Renal pelvis (tissue), 4 donors: Measurements from ENCODE around the gene KCNH3. TPM values are rescaled to one million over a fixed set of nuclear protein-coding genes. Genes with fewer than 3 reads are reported as not detected.

Experiments
- DNase-seq: peaks from one replicate; pipeline ENCODE4 v3.0.0-alpha.2; 2013
- polyA plus RNA-seq, 3 donors: library from polyadenylated mRNA; unstranded; fragments of 120-200 nt; gene quantifications; one replicate each; pipeline ENCODE4 v1.2.1, GENCODE V29; 2013; ENCODE audit not compliant: insufficient read length in 3 of 3

Gene KCNH3
- polyA plus RNA-seq, 3 donors, result 6.4 to 8.0 (median 6.7) TPM

DNA sequence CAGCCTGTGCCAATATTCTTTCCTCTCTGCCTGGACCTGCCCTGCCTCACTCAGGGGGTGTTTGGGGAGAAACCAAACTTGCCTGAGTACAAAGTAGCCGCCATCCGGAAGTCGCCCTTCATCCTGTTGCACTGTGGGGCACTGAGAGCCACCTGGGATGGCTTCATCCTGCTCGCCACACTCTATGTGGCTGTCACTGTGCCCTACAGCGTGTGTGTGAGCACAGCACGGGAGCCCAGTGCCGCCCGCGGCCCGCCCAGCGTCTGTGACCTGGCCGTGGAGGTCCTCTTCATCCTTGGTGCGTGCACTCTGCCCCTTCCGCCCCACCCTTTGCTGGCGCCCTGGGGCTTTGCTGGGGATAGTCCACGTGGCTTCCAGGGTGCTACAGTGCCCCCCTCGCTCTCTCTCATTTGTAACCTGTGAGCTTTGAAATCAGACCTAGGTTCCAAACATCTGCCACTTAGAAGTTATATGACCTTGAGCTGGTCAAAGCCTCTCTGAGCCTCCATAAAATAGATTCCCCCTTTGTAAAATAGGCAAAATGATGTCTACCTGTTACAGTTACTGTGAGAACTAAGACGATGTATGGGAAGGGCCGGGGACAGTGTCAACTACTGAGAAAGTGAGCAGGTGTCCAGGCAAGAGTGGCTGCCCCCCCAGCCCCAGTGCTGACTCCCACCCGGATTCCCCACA, 4.5 kb downstream of the KCNH3 start:
- DNase-seq, result no peak

DNA sequence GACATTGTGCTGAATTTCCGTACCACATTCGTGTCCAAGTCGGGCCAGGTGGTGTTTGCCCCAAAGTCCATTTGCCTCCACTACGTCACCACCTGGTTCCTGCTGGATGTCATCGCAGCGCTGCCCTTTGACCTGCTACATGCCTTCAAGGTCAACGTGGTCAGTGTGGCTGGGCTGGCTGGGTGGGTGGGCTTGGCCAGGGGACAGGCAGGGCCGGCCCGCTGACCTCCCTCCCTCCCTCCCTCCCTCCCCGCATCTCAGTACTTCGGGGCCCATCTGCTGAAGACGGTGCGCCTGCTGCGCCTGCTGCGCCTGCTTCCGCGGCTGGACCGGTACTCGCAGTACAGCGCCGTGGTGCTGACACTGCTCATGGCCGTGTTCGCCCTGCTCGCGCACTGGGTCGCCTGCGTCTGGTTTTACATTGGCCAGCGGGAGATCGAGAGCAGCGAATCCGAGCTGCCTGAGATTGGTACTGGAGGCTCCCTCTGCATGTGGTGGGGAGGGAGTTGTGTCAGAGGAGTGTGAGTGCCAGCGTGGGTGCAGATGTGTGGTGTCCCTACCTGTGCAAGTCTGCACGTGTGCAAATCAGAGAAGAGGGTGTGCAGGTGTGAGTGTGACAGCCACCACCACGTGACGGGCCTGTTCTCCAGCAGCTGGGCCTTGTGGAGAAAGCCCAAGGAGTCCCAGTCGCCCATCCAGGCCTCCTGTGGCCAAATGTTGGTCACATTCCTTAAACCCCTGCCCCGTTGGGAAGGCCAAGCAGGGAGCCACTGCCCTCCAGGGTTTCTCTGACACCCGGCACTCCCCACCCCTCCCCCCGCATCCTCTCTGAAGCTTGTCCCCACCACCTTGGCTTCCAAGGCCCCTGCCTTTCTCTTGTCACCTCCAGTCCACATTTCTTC, 5.3 kb downstream of the KCNH3 start:
- no peak for DNase-seq

DNA sequence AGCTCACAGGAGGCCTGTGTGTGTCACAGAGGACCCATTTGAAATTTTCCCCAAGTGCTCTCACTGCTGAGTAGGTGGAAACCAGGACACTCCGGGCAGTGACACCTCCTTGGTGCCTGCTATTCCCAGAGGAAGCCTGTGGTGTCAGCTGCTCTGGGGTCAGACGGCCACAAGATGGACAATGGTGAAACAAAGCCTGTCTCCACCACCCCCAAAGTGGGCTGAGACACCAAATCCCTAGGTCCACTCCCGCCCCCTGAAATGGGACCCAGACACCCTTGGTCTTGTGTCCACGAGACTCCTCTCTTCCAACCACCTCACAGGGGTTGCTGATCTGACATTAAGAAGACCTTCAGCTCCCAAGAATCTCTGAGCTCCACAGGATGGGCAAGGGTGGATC, 7.0 kb downstream of the KCNH3 start:
- DNase-seq, result no peak

DNA sequence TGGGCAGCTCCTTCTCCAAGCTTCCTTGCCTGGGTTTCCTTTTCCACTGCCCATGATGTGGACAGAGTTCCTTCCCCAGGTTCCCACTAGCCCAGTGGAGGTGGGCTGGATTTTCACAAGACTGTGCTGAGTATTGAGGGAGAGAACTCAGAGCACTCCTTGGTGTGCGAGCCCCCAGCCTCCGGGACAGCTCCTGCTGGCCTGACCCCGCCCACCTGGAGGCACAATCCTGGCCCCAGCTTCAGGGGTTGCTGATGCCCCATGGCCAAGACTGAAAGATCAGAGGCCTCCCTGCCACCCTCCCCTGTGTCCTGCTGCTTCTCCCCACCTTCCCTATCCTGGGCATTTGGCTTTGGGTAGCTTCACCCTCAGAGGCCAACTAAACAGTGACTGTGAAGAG, 7.7 kb downstream of the KCNH3 start:
- no peak for DNase-seq

DNA sequence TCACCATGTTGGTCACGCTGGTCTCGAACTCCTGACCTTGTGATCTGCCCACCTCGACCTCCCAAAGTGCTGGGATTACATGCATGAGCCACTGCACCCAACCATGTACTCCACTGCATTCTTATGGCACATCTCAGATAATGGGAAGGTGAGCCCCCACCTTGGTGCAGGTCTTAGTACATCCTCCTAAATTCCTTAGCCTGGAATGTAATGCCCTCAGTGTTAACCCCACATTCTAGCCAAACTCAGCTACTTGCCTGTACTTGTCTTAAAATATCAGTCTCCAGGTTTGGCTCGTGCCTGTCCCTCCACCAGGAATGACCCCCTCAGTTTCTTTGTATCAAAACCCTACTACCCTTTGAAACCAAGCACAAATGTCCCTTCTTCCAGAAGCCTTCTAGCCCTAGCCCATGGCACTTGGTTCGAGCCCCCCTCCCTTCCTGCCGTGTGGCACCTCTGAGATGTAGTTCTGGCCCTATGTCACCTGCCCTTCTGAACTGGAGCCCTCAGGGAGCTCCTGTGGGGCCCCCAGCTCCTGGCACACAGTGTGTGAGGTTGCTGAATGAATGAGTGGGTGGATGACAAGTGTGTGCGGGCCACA, 8.4 kb downstream of the KCNH3 start:
- DNase-seq, result no peak

DNA sequence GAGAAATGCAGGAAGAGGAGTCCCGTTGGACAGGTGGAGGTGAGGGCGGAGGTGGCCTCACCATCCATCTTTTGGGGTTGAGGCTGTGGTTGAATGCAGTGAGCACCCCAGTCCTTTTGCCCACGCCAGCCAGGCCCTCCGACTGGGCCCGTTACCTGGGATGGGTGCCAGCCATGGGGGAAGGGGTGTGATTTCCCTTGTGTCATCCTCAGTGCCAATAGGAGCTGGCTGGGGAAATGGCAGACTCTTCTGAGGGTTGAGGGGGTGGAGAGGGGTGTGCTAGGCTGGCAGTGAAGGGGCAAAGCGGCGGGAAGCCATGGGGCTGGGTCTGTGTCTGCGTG, 9.6 kb downstream of the KCNH3 start:
- no peak for DNase-seq

DNA sequence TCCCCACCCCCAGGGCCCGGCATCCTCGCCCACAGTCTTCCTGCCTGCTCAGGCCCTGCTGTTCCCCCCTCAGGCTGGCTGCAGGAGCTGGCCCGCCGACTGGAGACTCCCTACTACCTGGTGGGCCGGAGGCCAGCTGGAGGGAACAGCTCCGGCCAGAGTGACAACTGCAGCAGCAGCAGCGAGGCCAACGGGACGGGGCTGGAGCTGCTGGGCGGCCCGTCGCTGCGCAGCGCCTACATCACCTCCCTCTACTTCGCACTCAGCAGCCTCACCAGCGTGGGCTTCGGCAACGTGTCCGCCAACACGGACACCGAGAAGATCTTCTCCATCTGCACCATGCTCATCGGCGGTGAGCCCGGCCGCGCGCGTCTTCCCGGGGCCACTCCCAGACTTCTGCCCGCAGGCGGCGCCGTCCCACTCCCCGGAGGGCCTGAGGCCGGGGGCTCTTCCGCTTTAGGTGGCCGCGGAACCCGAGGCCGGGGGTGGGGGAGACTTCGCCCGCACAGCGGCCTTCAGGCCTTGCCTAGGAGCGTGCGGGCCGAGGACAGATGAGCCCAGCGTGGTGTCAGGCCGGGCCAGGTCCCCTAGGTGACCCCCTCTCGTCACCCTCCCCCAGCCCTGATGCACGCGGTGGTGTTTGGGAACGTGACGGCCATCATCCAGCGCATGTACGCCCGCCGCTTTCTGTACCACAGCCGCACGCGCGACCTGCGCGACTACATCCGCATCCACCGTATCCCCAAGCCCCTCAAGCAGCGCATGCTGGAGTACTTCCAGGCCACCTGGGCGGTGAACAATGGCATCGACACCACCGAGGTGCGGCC, 10.2 kb downstream of the KCNH3 start:
- DNase-seq, result no peak

DNA sequence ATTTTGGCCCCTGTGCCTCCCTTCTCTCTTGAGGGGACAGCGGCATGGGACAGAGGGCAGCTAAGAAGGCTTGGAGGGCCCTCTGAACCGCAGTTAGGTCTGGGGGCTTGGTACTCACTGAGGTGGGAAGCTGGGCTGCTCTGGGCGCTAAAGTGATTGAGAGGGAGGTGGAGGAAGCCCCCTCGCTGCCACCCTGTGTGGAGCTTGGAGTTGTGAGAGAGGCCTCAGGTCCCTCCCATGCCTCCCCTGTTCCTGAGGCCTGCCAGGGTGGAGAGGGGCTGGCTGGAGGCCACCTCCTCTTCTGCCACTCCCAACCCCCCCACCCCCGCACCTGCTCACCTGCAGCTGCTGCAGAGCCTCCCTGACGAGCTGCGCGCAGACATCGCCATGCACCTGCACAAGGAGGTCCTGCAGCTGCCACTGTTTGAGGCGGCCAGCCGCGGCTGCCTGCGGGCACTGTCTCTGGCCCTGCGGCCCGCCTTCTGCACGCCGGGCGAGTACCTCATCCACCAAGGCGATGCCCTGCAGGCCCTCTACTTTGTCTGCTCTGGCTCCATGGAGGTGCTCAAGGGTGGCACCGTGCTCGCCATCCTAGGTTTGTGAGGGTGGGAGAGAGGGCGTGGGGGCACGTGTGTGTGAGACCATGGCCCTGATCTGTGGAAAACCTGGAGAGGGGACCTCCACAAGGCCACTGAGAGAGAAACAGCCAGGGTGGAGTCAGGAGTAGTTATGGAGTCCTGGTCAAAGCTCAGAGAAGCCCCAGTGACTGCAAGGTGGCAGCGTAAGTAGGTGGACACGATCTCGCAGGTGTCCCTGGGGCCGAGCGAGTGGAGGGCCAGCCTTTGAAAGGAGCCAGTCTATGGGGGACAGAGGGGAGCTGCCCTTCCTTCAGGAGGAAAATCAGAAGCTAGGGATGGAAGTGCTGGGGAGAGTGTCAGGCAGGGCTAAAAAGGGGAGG, 11.2 kb downstream of the KCNH3 start:
- DNase-seq, result no peak

DNA sequence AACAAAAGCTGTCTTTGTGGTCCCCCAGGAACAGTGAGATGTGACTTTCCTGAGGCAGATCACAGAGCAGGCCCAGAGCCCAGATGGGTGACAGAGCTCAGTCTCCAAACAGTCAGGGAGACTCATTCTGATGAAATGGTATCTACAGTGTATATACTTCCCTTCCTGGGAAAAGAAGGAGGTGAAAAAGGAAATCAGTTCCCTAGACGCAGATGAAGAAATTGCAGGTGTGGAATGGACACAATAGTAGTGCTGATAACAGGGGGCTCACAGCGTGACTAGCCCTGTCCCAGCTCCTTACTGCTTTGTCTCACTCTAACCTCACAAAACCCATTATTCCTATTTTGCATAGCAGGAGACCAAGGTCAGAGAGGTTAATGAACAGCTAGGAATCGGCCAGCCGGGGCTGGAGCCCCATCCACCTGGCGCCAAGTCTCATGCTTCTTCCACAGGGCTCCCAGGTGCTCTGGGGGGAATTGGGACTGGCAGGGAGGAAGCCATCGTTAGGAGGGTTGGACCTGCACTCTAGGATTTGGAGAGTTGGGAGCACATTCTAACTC, 11.9 kb downstream of the KCNH3 start:
- no peak for DNase-seq

DNA sequence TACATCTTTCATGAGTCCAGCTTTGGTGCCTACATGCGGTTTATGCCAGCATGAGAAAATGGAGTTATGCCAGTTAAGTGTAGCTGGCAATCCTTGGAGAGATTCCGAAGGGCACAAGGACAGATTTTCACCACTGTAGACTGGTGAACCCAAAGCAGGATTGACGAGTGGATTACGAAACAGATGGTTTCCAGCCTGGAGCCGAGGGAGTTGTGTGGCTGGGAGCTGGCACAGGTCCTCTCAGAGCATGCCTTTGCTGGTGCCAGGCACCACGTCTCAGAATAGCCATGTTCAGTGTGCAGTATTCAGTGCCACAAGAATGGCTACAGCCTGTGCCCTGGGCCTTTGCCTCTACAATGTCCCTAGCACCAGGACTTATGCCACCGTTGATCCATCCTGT, 13.2 kb downstream of the KCNH3 start:
- DNase-seq, result no peak

DNA sequence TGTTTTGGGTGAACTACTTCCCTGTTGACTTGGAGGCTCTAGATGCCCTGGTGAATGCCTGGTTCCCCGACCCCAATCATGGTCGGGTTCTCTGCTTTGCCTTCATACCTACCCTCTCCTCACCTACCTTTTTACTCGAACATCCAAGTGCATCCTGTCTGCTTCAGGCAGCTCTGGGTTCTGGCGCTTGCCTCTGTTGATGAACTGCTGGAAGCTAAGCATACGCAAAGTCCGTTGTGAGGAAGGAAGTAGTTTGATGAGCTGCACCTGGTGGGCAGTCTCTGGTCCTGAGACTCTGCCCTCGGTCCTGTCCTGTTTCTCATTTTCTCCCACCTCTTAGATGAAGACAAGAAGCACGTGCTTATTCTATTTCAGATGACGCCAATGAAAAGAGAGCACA, 13.6 kb downstream of the KCNH3 start:
- DNase-seq, result no peak

DNA sequence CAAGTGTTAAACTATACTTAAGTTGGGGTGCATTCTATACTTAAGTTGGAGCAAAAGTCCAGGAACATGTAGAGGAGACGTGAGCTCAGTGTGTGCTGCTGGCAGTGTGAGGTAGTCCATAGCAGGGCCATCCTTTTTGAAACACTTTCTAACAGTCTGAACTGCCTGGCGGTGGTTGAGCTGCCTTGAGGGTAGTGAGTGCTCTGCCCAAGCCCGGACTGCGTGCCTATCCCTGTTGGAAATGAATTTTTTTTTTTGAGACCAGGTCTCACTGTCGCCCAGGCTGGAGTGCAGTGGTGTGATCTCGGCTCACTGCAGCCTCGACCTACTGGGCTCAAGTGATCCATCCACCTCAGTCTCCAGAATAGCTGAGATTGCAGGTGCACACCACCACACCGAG, 14.1 kb downstream of the KCNH3 start:
- DNase-seq, result no peak

DNA sequence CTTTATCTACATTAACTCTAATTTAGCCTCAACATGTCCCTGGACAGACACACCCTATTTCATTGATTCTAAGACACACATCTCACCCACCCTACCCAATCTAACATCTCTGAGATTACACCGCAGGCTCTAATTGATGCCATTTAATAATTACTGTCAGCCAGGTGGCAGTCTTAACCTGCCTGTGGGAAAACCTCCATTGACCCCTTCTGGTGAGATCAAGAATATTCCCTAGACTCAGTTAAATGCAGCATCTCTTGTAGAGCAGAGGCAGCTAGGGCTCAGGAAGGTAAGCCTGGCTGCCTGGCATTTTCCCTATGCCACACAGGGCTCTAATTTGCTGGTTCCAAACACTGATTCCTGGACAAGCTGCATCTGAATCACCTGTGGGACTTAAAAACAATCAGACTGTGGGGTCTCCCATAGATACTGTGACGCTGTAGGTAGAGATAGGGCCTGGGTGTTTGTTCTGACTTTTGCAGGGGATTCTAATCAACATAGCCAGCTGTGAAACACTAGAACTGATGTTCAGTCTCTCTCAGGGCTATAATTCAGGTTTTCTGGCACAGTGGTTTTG, 14.8 kb downstream of the KCNH3 start:
- no peak for DNase-seq

DNA sequence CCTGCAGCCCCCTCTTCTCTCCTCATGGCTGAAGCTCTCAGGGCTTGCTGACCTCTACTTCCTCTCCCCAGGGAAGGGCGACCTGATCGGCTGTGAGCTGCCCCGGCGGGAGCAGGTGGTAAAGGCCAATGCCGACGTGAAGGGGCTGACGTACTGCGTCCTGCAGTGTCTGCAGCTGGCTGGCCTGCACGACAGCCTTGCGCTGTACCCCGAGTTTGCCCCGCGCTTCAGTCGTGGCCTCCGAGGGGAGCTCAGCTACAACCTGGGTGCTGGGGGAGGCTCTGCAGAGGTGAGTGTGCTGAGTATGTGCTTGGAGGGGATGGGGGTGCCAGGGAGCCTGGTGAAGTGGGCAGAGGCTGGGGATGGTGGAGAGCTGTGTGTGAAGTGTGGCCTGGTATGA, 15.4 kb downstream of the KCNH3 start:
- DNase-seq, result no peak

DNA sequence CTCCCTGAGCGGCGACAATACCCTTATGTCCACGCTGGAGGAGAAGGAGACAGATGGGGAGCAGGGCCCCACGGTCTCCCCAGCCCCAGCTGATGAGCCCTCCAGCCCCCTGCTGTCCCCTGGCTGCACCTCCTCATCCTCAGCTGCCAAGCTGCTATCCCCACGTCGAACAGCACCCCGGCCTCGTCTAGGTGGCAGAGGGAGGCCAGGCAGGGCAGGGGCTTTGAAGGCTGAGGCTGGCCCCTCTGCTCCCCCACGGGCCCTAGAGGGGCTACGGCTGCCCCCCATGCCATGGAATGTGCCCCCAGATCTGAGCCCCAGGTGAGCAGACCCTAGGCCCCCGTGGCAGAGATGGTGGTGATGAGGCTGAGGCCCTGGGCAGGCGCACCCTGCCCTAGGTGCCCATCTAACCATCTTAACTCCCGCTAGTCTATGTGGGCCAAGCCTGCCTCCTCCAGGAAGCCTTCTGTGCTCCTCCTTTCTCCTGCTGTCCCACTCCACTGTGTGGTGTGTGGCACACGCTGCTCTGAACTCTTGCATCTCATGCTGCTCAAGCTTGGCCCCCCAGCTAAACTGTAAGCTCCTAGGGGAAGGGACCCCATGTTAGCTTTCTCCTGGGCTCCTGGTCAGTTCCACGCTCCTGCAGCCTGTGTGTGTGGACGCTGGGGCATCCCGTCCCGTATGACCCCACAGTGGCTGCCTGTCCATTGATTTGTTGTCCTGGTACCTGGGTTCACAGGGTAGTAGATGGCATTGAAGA, 17.0 kb downstream of the KCNH3 start:
- no peak for DNase-seq

DNA sequence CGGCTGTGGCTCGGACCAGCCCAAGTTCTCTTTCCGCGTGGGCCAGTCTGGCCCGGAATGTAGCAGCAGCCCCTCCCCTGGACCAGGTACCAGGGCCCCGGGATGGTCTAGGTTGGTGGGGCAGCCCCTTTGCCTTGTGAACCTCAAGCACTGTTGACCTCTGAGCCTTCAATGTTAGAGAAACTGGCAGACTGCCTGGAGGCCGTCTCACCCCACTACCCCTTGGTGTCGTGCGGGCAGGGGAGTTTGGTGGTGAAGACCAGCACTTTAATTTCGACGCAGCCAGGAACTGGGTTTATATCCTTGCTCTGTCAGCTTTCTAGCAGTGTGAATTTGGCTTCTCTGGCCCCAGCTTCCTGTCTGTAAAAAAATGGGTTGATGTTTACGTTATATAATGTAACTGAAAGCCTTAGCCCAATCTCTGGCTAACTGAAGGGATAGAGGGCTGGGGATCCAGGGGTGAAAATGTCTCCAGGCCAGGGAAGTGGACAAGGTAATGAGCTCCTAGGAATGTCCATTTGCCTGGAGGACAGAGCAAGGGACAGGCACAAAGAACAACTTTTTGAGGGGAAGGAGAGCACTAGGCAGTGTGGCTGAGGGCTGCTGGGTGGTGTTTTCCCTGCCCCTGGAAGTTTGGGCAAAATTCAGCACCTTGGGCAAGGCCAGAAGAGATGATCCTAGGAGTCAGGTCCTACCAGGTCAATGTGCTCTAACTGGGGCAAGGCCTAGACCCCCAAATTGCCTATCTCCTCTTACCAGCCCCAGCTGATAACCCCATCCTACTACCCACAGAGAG, 17.8 kb downstream of the KCNH3 start:
- DNase-seq, result no peak

DNA sequence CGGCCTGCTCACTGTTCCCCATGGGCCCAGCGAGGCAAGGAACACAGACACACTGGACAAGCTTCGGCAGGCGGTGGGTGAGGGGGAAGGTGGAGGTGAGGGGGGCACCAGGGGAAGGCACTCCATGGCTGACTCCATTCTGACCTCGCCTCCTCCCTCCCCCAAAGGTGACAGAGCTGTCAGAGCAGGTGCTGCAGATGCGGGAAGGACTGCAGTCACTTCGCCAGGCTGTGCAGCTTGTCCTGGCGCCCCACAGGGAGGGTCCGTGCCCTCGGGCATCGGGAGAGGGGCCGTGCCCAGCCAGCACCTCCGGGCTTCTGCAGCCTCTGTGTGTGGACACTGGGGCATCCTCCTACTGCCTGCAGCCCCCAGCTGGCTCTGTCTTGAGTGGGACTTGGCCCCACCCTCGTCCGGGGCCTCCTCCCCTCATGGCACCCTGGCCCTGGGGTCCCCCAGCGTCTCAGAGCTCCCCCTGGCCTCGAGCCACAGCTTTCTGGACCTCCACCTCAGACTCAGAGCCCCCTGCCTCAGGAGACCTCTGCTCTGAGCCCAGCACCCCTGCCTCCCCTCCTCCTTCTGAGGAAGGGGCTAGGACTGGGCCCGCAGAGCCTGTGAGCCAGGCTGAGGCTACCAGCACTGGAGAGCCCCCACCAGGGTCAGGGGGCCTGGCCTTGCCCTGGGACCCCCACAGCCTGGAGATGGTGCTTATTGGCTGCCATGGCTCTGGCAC, 18.5 kb downstream of the KCNH3 start:
- no peak for DNase-seq

DNA sequence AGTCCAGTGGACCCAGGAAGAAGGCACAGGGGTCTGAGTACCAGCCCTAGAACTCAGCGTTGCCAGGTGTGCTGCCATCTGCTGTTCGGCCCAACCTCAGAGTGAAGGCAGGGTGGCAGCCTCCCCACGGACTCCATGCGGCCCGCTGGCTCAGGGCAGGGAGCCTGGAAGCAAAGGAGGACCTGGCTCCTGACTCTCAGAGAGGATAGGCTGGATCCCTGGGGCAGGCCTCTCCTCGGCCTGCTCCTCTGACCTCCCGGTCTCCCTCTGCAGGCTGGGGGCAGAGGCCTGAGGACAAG, 19.0 kb downstream of the KCNH3 start:
- no peak for DNase-seq
